Hematopoietic multipotent progenitor cell treated with erythropoietin and hydrocortisone succinate and interleukin-3 and kit ligand, for 17 days (in vitro differentiated cells): ENCODE data around the gene ARFGEF2.
"Not testable (repeated sequence)": the region's sequence is repeated elsewhere in the genome, so short reads cannot be mapped to it uniquely, and the experiment has no call there.

Source experiments
- DNase-seq: peaks from one replicate; pipeline ENCODE4 v3.0.0-alpha.2; 2015; ENCODE audit warnings: low spot score

Gene ARFGEF2

GRCh38 chr20:49006446-49006980 is 85.0 kb downstream of the ARFGEF2 start:
- no peak for DNase-seq

- no peak for DNase-seq
These were observed 88.6 kb downstream of the ARFGEF2 start for GRCh38 chr20:49009899-49010631.

- DNase-seq: no peak
These were observed 102.7 kb downstream of the ARFGEF2 start for GRCh38 chr20:49024220-49024619.

GRCh38 chr20:49028177-49028576 is 106.7 kb downstream of the ARFGEF2 start:
- not testable (repeated sequence) for DNase-seq

- no peak for DNase-seq
These were observed 107.2 kb downstream of the ARFGEF2 start for GRCh38 chr20:49028684-49029083.

GRCh38 chr20:49029203-49029602 is 107.7 kb downstream of the ARFGEF2 start:
- no peak for DNase-seq

- no peak for DNase-seq
These were observed 109.6 kb downstream of the ARFGEF2 start for GRCh38 chr20:49030954-49031619.

- DNase-seq: no peak
These were observed 110.9 kb downstream of the ARFGEF2 start for GRCh38 chr20:49032455-49032854.

GRCh38 chr20:49034070-49034732 is 112.7 kb downstream of the ARFGEF2 start:
- no peak for DNase-seq

GRCh38 chr20:49037962-49038387 is 116.5 kb downstream of the ARFGEF2 start:
- no peak for DNase-seq

- no peak for DNase-seq
These were observed 118.3 kb downstream of the ARFGEF2 start for GRCh38 chr20:49039854-49040253.

GRCh38 chr20:49043000-49043399 is 121.5 kb downstream of the ARFGEF2 start:
- DNase-seq: no peak

- no peak for DNase-seq
These were observed 124.1 kb downstream of the ARFGEF2 start for GRCh38 chr20:49045440-49046086.

- DNase-seq: peak; percentile 97
These were observed 124.8 kb downstream of the ARFGEF2 start, which contains the start of gene CSE1L for GRCh38 chr20:49046087-49046900. Gene CSE1L (plus strand): TSS chr20:49046312. CDS start chr20:49058464, 12,152 bp downstream.

- no peak for DNase-seq
These were observed 130.8 kb downstream of the ARFGEF2 start for GRCh38 chr20:49052334-49052733.

GRCh38 chr20:49054056-49054643 is 132.6 kb downstream of the ARFGEF2 start:
- no peak for DNase-seq

GRCh38 chr20:49063279-49063678 is 141.8 kb downstream of the ARFGEF2 start:
- no peak for DNase-seq

- DNase-seq: no peak
These were observed 153.0 kb downstream of the ARFGEF2 start for GRCh38 chr20:49074521-49074920.

- DNase-seq: no peak
These were observed 156.8 kb downstream of the ARFGEF2 start for GRCh38 chr20:49078310-49078709.

- not testable (repeated sequence) for DNase-seq
These were observed 160.8 kb downstream of the ARFGEF2 start for GRCh38 chr20:49082295-49082694.
